Psoas muscle (tissue), 8 donors: Measurements from ENCODE around the gene LCN15. TPM values are rescaled to one million over a fixed set of nuclear protein-coding genes. Genes with fewer than 3 reads are reported as not detected.

Experiments used
- ATAC-seq, 4 donors: fragments of 200-7000 bp; cut with Tn5 transposase; one replicate each; pipeline ENCODE4 v1.9.1; 2020; ENCODE audit warnings: moderate library complexity in 3 of 4, mild to moderate bottlenecking in 2 of 4
- DNase-seq, 2 donors: peaks; one replicate each; pipeline ENCODE4 v3.0.0-alpha.2; 2020
- H3K27ac ChIP-seq: fragments of 200-600 bp; one replicate; pipeline ENCODE4 v1.8.0; 2022
- H3K27me3 ChIP-seq, 3 donors: fragments of 200-600 bp in 1 of 3; one replicate each; pipeline versions ENCODE4 v1.6.1 to v1.8.0; 2013 to 2022; ENCODE audit warnings: low read length in 2 of 3, mild to moderate bottlenecking in 2 of 3, moderate library complexity in 1 of 3; ENCODE audit not compliant: insufficient read depth in 3 of 3
- H3K36me3 ChIP-seq, 2 donors: fragments of 200-600 bp in 1 of 2; one replicate each; pipeline versions ENCODE4 v1.6.1 to v1.8.0; 2013 to 2022; ENCODE audit warnings: low read depth in 1 of 2, mild to moderate bottlenecking in 1 of 2, moderate library complexity in 1 of 2; ENCODE audit not compliant: insufficient read depth in 1 of 2
- H3K4me1 ChIP-seq: fragments of 200-600 bp; one replicate; pipeline ENCODE4 v1.8.0; 2022
- H3K4me3 ChIP-seq: fragments of 200-600 bp; one replicate; pipeline ENCODE4 v1.8.0; 2022; ENCODE audit warnings: mild to moderate bottlenecking
- H3K9me3 ChIP-seq: fragments of 200-600 bp; one replicate; pipeline ENCODE4 v1.8.0; 2022
- CTCF ChIP-seq: fragments of 200-600 bp; IDR thresholded peaks from one replicate; pipeline ENCODE4 v1.8.0; 2022; ENCODE audit warnings: antibody characterized with exemption
- WGBS, 3 donors: extraction: QIAGEN DNeasy Blood & Tissue Kit; methylation state at CpG; one replicate each; pipeline versions ENCODE4 v1.1.6 to v1.1.7; 2013; 5-methylcytosine and 5-hydroxymethylcytosine counted together
- intact Hi-C, 2 donors: fragments of 100-400 bp; cut with DNase I; formaldehyde crosslinking; loops; one replicate each; pipeline versions ENCODE4 v1.11.0 to v1.14.2; 2022
- polyA plus RNA-seq, 3 donors: library from polyadenylated mRNA; stranded (reverse); fragments of 200-250 nt; gene quantifications; one replicate each; pipeline ENCODE4 v1.2.3, GENCODE V29; 2013
- total RNA-seq, 4 donors: library from RNA; stranded (reverse); fragmentation: NEBNext Ultra II Directional in 2 of 4; extraction: Animal tissue kit (Norgen Biotek cat#: 25700) in 2 of 4; gene quantifications; one replicate each; pipeline versions ENCODE4 v1.2.1 to v1.2.4, GENCODE V29; 2021 to 2023
- donor health status: healthy with polysubstance abuse.
- donor health status: DM: no; HTN: no; CAD: no; lungs with moderate emphysema.
- donor health status: Bipolar disorder and iron deficiency.
- donor health status: healthy.
- donor health status: DM: yes; HTN: yes; CAD: no.
- donor health status: DM: no; HTN: no; CAD: no.
- donor health status: DM: no; HTN: no; CAD: no.
- donor health status: DM: yes; HTN: yes; CAD: no.

LCN15 gene
- total and polyA plus RNA-seq, 7 donors: 0.14 to 1.4 (median 0.22) TPM; not detected in 4

DNA sequence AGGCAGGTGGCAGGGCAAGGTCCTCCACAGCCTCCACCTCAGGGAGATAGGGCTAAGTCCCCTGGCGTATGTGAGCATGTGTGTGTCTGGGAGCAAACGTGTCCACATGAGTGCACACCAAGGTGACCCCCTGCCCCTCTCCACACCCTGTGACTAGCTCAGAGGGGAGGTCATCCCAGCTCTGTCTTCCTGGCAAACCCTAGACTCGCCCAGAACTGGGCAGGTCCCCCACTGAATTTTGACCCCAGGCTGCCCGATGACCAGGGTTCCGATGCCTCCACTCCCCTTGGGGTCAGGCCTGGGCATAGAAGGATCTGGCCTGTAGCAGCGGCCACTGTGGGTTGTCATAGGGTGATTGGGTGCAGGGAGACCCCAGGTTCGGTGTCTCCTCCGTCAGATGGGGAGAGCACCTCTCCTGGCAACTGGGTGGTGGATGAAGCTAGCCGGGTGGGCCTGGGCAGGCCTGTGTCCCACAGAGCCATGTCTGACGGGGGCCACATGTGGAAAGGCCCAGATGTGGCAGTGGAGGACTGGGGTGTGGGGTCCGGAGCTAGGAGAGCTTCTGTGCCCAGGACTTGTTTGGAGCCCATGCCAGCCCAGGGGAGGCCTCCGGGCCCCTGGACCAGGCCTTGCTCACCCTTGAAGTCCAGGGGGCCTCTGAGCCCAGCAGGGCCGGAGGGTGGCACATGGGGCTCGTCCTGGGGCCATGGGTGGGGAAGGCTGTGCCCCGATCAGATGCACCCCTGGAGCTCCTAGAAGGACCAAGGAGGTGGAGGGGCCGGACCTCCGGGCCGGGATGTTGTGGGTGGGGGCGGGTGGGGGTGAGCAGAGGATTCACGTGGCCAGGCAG, 45.7 kb downstream of the LCN15 start:
- H3K27me3 ChIP-seq: peaks cover 0 to 23% (median 8%) of the 10 kb centered on the region in 3 donors
- no peaks in the 10 kb centered on the region for H3K9me3 ChIP-seq
- no peak overlapping the region for H3K4me3 ChIP-seq
- peaks cover 9% of the 10 kb centered on the region for H3K4me1 ChIP-seq
- no peak for TF ChIP-seq CTCF
- peak in 1 of 4 donors; percentile 4 for ATAC-seq
- no peak overlapping the region for H3K27ac ChIP-seq
- H3K36me3 ChIP-seq: peaks cover 0 to 27% of the 10 kb centered on the region in 2 donors
- intact Hi-C loops: no loop called here
- WGBS, 3 donors: 67 to 77% (median 73%) methylated on average over 20 of the region's 20 CpGs
- DNase-seq: no peak

DNA sequence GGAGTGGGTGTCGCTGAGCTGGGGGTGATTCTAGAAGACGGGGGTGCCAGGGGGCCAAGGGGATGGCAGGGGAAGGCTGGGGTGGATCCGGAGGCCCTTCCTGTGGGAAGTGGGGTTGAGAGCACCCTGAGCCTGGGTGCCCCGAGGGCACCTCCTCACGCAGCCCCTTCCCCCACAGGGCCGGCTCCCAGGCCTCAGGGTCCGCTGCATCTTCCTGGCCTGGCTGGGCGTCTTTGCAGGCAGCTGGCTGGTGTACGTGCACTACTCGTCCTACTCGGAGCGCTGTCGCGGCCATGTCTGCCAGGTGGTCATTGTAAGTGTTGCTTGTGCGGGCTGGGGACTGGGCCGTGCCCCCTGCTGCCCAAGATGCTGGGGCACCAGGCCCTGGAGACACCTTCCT, 46.9 kb downstream of the LCN15 start:
- Histone ChIP-seq H3K27ac (no peak overlapping the region), H3K27me3 (peaks cover 0 to 34% (median 17%) of the 10 kb centered on the region in 3 donors), H3K9me3 (no peaks in the 10 kb centered on the region), H3K4me3 (no peak overlapping the region), H3K36me3 (peaks cover 0 to 15% of the 10 kb centered on the region in 2 donors), H3K4me1 (peaks cover 10% of the 10 kb centered on the region)
- WGBS, 3 donors: 67 to 82% (median 71%) methylated on average over 16 of the region's 16 CpGs
- TF ChIP-seq CTCF: no peak
- ATAC-seq: no peak
- intact Hi-C loops: no loop called here
- DNase-seq: no peak

GRCh38 chr9:136714893-136715274, 49.4 kb downstream of the LCN15 start:
- Histone ChIP-seq H3K27ac (peak overlapping the region; percentile 30), H3K36me3 (no peaks in the 10 kb centered on the region), H3K4me1 (peaks cover 9% of the 10 kb centered on the region), H3K27me3 (peaks cover 0 to 46% (median 21%) of the 10 kb centered on the region in 3 donors), H3K4me3 (no peak overlapping the region), H3K9me3 (no peaks in the 10 kb centered on the region)
- ATAC-seq (no peak), DNase-seq (no peak)
- no peak for TF ChIP-seq CTCF
- intact Hi-C loops: no loop called here
- WGBS, 3 donors: 40 to 50% (median 48%) methylated on average over 8 of the region's 8 CpGs

DNA sequence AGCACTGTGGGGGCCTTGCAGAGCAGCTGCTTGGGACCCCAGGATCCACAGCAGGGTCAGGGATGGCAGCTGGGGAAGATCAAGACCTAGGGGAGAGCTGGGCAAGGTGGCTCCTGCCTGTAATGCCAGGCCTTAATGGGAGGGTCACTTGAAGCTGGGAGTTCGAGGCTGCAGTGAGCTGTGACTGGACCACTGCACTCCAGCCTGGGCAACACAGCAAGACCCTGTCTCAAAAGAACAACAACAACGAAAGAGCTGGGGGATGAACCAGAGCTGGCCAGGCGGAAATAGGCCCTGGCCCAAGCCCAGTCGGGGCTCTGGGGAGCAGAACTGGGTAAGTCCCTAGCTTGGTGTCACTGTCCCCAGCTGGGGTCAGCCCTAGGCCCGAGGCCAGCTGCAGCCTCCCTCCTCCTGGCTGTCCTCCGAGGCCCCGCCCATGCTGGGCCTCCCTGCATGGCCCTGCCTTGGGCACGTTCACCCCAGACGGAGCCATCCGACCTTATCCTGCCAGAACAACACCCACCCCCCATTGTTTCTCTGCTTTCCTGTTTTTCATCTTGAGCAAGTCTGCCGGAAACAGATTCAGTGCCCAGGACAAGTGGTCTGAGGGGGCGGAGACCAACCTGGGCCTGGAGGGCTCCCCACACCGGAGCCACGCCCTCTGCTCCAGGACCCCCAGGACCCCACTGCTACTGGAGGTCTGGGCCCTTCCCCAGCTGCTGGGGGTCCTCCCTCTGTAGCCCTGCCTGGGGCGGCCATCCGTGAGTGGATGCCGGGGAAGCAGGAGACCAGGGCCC, 50.0 kb downstream of the LCN15 start:
- no peaks in the 10 kb centered on the region for H3K9me3 ChIP-seq
- peak in 1 of 2 donors; percentile 68 for DNase-seq
- intact Hi-C loops: no loop called here
- H3K36me3 ChIP-seq: no peaks in the 10 kb centered on the region
- 50 to 66% (median 52%) methylated on average over 16 to 17 of the region's 17 CpGs for WGBS, 3 donors
- peaks cover 9% of the 10 kb centered on the region for H3K4me1 ChIP-seq
- peak overlapping the region; percentile 55 for H3K4me3 ChIP-seq
- H3K27ac ChIP-seq: peak overlapping the region; percentile 36
- peaks cover 0 to 46% (median 21%) of the 10 kb centered on the region in 3 donors for H3K27me3 ChIP-seq
- TF ChIP-seq CTCF: no peak
- ATAC-seq: peak; percentile 10 to 31 (median 20)
